ENCODE measurements around the gene TDRKH. TPM values are rescaled to one million over a fixed set of nuclear protein-coding genes. Genes with fewer than 3 reads are reported as not detected.

The TDRKH gene
- total RNA-seq, result 10 to 100 TPM; 21.1 to 25.0 TPM

- Histone ChIP-seq H3K4me3 (peak within 1 kb of the TSS; percentile 50 to 67), H3K9me3 (no peaks in the 10 kb centered on the region), H3K4me1 (replicated peaks) (no peaks in the 10 kb centered on the region), H3K27ac (peak within 1 kb of the TSS; percentile 39 to 67), H3K27me3 (replicated peaks; ENCODE audit: insufficient read depth) (no peaks in the 10 kb centered on the region), H3K36me3 (no peaks in the 10 kb centered on the region)
- WGBS, result under 1% methylated on average over 56 of the region's 58 CpGs
- peak; percentile 99 for DNase-seq (ENCODE audit: low spot score)
- intact Hi-C loops (cut with DNase I), result no loop called here
- peak in 2 of 4 experiments; percentile 42 to 50 for TF ChIP-seq CTCF (IDR thresholded peaks at IDR 0.05)
- peak; percentile 94 for TF ChIP-seq POLR2AphosphoS5 (IDR thresholded peaks at IDR 0.05)
- TF ChIP-seq POLR2A (IDR thresholded peaks at IDR 0.05), result peak; percentile 80
Observed at GRCh38 chr1:151790071-151790939, at the start of gene TDRKH. TSS of gene TDRKH (minus strand) at chr1:151790500. CDS start at chr1:151783022, 7,478 bp downstream.

- Histone ChIP-seq H3K36me3 (no peaks in the 10 kb centered on the region), H3K27me3 (replicated peaks; ENCODE audit: insufficient read depth) (no peaks in the 10 kb centered on the region), H3K4me1 (replicated peaks) (peaks cover 19% of the 10 kb centered on the region), H3K27ac (peak within 1 kb of the TSS; percentile 93 to 95), H3K4me3 (peak within 1 kb of the TSS; percentile 39 to 47), H3K9me3 (no peaks in the 10 kb centered on the region)
- peak; percentile 79 for DNase-seq (ENCODE audit: low spot score)
- intact Hi-C loops (cut with DNase I), result no loop called here
- TF ChIP-seq POLR2A (IDR thresholded peaks at IDR 0.05) (peak; percentile 94), CTCF (IDR thresholded peaks at IDR 0.05) (peak in 2 of 4 experiments; percentile 44 to 60), POLR2AphosphoS5 (IDR thresholded peaks at IDR 0.05) (peak; percentile 89)
- WGBS, result 7% methylated on average over 46 of the region's 47 CpGs
Observed at GRCh38 chr1:151839457-151840403, 49.4 kb upstream of the TDRKH start, which contains the start of gene C2CD4D. TSS of gene C2CD4D (minus strand) at chr1:151839820. CDS start at chr1:151838989, 831 bp downstream.

- TF ChIP-seq CTCF (IDR thresholded peaks at IDR 0.05) (no peak), POLR2AphosphoS5 (IDR thresholded peaks at IDR 0.05) (no peak), POLR2A (IDR thresholded peaks at IDR 0.05) (no peak)
- H3K4me1 ChIP-seq (replicated peaks), result peaks cover 19% of the 10 kb centered on the region
- no peaks in the 10 kb centered on the region for H3K27me3 ChIP-seq (replicated peaks; ENCODE audit: insufficient read depth)
- WGBS, result 58% methylated on average over 16 of the region's 16 CpGs
- peak overlapping the region; percentile 39 to 47 for H3K4me3 ChIP-seq
- peak overlapping the region; percentile 93 to 95 for H3K27ac ChIP-seq
- no peak for DNase-seq (ENCODE audit: low spot score)
- H3K36me3 ChIP-seq, result no peaks in the 10 kb centered on the region
- intact Hi-C loops (cut with DNase I), result no loop called here
- H3K9me3 ChIP-seq, result no peaks in the 10 kb centered on the region
Observed at GRCh38 chr1:151839082-151839412, 48.7 kb upstream of the TDRKH start.

GRCh38 chr1:151838222-151839081 is 48.2 kb upstream of the TDRKH start:
- peaks cover 20% of the 10 kb centered on the region for H3K4me1 ChIP-seq (replicated peaks)
- H3K36me3 ChIP-seq, result no peaks in the 10 kb centered on the region
- H3K4me3 ChIP-seq, result peak overlapping the region; percentile 8 to 17
- H3K27ac ChIP-seq, result peak overlapping the region; percentile 93 to 95
- 36% methylated on average over 85 of the region's 117 CpGs for WGBS
- H3K9me3 ChIP-seq, result no peaks in the 10 kb centered on the region
- H3K27me3 ChIP-seq (replicated peaks; ENCODE audit: insufficient read depth), result no peaks in the 10 kb centered on the region
- TF ChIP-seq CTCF (IDR thresholded peaks at IDR 0.05) (no peak), POLR2AphosphoS5 (IDR thresholded peaks at IDR 0.05) (no peak), POLR2A (IDR thresholded peaks at IDR 0.05) (no peak)
- no peak for DNase-seq (ENCODE audit: low spot score)
- intact Hi-C loops (cut with DNase I), result no loop called here
